Measurements from ENCODE around the gene XYLT1. TPM values are rescaled to one million over a fixed set of nuclear protein-coding genes. Genes with fewer than 3 reads are reported as not detected.

XYLT1 gene
- total and polyA plus RNA-seq, 12 donors, result 0.29 to 4.0 (median 1.6) TPM

GRCh38 chr16:17302620-17303019 is 168.1 kb downstream of the XYLT1 start:
- no peak overlapping the region for H3K4me3 ChIP-seq
- ATAC-seq, result no peak
- no peaks in the 10 kb centered on the region for H3K36me3 ChIP-seq
- DNase-seq, result no peak
- intact Hi-C loops (cut with DNase I), result loop anchor here in 1 of 10 donors (5.0 kb wide), 1 partner anchor 45 kb away; no protein-coding TSS in a partner anchor
- TF ChIP-seq CTCF (IDR thresholded peaks at IDR 0.05), result no peak
- H3K27me3 ChIP-seq, result no peaks in the 10 kb centered on the region
- peaks cover 0 to 35% (median 5%) of the 10 kb centered on the region in 9 donors for H3K4me1 ChIP-seq
- no peak overlapping the region for H3K27ac ChIP-seq
- no peaks in the 10 kb centered on the region for H3K9me3 ChIP-seq
- 69 to 76% methylated on average over 3 of the region's 3 CpGs for WGBS, 2 donors

GRCh38 chr16:17302214-17302613 is 168.5 kb downstream of the XYLT1 start:
- intact Hi-C loops (cut with DNase I), result loop anchor here in 1 of 10 donors (5.0 kb wide), 1 partner anchor 45 kb away; no protein-coding TSS in a partner anchor
- no peaks in the 10 kb centered on the region for H3K27me3 ChIP-seq
- no peak overlapping the region for H3K27ac ChIP-seq
- DNase-seq (no peak), ATAC-seq (no peak)
- H3K9me3 ChIP-seq, result no peaks in the 10 kb centered on the region
- H3K36me3 ChIP-seq, result no peaks in the 10 kb centered on the region
- no peak overlapping the region for H3K4me3 ChIP-seq
- 75 to 84% methylated on average over 4 of the region's 4 CpGs for WGBS, 2 donors
- H3K4me1 ChIP-seq, result peaks cover 0 to 35% (median 5%) of the 10 kb centered on the region in 9 donors
- no peak for TF ChIP-seq CTCF (IDR thresholded peaks at IDR 0.05)

- WGBS, 2 donors, result 90 to 91% methylated on average over 10 of the region's 10 CpGs
- Histone ChIP-seq H3K27ac (no peak overlapping the region), H3K36me3 (no peaks in the 10 kb centered on the region), H3K27me3 (no peaks in the 10 kb centered on the region), H3K4me3 (no peak overlapping the region), H3K4me1 (peaks cover 3 to 35% (median 6%) of the 10 kb centered on the region in 9 donors), H3K9me3 (no peaks in the 10 kb centered on the region)
- DNase-seq (no peak), ATAC-seq (no peak)
- intact Hi-C loops (cut with DNase I), result loop anchor here in 1 of 10 donors (5.0 kb wide), 1 partner anchor 46 kb away; no protein-coding TSS in a partner anchor
- no peak for TF ChIP-seq CTCF (IDR thresholded peaks at IDR 0.05)
Observed at GRCh38 chr16:17301593-17302135, 169.1 kb downstream of the XYLT1 start.

GRCh38 chr16:17301184-17301583 is 169.6 kb downstream of the XYLT1 start:
- no peak for TF ChIP-seq CTCF (IDR thresholded peaks at IDR 0.05)
- H3K4me1 ChIP-seq, result peaks cover 4 to 39% (median 11%) of the 10 kb centered on the region in 9 donors
- no peak overlapping the region for H3K27ac ChIP-seq
- WGBS, 2 donors, result 90 to 92% methylated on average over 4 of the region's 4 CpGs
- DNase-seq (no peak), ATAC-seq (no peak)
- H3K36me3 ChIP-seq, result no peaks in the 10 kb centered on the region
- intact Hi-C loops (cut with DNase I), result loop anchor here in 1 of 10 donors (5.0 kb wide), 1 partner anchor 46 kb away; no protein-coding TSS in a partner anchor
- H3K4me3 ChIP-seq, result no peak overlapping the region
- H3K27me3 ChIP-seq, result no peaks in the 10 kb centered on the region
- no peaks in the 10 kb centered on the region for H3K9me3 ChIP-seq

Measured in heart right ventricle (tissue), 16 donors.